ENCODE results near the gene SDCBP2. TPM values are rescaled to one million over a fixed set of nuclear protein-coding genes. Genes with fewer than 3 reads are reported as not detected.

The SDCBP2 gene
- total RNA-seq, 4 donors from 2014 or later: 2.3 to 12.1 (median 6.6) TPM

DNA sequence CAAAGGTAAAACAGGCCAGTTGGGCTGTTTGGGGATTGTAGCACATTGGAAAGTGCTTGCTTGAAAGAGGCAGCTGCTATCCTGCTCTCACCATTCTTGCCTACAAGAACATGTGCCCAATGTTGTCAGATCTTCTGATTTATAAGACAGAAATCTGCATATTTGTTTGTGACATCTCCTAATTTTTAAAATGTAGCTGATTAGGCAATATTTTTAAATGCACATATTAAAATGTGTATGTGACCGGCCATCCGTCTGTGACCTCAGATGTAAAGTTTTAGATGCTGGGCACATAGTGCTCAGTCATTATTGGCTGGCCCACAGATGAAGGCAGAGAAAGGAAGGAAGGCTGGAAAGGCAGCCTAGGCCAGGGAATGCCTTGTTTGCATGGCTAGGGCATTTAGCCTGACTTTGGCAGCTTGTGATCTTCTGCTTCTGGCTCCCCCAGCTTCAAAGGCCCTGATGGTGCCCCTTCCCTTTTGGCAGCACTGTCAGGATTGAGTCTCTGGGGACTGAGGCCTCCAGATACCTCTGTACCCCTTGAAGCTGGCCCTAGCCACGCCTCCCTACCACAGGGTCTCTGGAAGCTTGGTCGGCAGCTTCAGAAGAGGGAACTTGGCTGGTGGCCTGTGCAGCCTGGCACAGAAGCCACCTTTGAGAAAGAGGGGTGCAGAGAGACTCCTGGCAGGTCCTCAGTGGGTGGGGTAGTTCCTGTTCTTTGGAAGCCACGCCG lies 56.4 kb downstream of the SDCBP2 start:
- TF ChIP-seq, protein P1, sequence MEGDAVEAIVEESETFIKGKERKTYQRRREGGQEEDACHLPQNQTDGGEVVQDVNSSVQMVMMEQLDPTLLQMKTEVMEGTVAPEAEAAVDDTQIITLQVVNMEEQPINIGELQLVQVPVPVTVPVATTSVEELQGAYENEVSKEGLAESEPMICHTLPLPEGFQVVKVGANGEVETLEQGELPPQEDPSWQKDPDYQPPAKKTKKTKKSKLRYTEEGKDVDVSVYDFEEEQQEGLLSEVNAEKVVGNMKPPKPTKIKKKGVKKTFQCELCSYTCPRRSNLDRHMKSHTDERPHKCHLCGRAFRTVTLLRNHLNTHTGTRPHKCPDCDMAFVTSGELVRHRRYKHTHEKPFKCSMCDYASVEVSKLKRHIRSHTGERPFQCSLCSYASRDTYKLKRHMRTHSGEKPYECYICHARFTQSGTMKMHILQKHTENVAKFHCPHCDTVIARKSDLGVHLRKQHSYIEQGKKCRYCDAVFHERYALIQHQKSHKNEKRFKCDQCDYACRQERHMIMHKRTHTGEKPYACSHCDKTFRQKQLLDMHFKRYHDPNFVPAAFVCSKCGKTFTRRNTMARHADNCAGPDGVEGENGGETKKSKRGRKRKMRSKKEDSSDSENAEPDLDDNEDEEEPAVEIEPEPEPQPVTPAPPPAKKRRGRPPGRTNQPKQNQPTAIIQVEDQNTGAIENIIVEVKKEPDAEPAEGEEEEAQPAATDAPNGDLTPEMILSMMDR (IDR thresholded peaks at IDR 0.05; ENCODE audit: low read depth): no peak

DNA sequence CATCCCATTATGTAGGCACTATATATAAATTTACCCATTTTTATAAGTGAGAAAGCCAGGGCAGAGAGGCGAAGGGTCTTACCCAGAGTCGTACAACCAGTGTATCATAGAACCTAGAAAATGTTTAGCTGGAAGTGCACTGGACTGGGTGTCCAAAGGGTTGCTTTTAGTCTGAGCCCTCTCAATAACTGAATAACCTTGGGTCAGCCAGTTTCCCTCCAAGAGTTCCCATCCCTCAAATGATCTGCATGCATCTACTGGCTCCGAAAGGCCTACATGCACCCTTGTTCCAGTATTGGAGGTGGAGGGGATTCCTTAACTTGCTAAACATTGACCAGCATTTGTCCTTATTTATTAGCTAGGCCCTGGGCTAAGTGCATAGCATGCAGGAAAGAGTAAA lies 59.1 kb downstream of the SDCBP2 start:
- TF ChIP-seq, protein P1 (IDR thresholded peaks at IDR 0.05; ENCODE audit: low read depth): no peak

DNA sequence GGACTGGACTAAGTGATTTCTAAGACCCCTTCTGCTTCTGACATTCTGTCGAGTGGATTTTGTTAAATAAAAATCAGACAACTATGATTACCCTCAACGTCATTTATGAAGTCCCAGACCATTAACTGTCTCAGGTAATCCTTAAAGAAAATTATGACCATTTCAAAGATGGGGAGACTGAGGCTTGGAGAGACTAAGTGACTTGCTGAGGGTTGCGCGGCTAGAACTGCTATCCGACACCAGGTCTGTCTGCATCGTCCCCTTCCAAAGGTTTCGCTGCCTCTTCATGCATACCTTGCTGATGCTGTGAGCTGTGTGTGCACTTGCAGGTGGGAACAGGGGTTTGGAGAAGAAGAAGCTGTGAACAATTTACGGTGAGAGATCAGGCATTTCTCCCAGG lies 59.7 kb downstream of the SDCBP2 start:
- TF ChIP-seq, protein P1 (IDR thresholded peaks at IDR 0.05; ENCODE audit: low read depth): no peak

DNA sequence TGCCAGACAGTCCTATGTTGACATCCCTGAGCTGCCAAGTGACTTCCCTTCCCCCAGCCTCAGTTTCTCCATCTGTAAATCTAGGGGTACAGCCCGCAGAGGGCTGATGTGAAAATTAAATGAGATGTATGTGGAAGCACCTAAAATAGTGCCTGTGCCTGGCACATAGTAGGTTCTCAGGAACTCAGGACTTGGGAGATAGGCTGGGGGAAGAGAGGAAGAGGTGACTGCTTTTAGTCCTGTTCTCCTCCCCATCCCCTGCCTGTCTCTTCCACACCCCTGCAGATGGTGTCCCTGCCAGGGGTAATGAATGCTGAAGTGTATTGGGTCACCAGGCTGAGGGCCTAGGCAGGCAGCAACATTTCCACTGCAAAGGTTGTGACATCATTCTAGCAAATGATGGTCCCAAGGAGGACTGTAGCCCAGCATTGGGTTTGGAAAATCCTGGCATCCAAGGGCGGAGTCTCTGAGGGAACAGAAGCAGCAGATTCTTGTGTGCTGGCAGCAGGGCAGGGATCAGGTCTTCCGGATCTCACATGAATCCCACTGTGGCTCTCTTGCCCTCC lies 61.0 kb downstream of the SDCBP2 start:
- TF ChIP-seq, protein P1 (IDR thresholded peaks at IDR 0.05; ENCODE audit: low read depth): no peak

DNA sequence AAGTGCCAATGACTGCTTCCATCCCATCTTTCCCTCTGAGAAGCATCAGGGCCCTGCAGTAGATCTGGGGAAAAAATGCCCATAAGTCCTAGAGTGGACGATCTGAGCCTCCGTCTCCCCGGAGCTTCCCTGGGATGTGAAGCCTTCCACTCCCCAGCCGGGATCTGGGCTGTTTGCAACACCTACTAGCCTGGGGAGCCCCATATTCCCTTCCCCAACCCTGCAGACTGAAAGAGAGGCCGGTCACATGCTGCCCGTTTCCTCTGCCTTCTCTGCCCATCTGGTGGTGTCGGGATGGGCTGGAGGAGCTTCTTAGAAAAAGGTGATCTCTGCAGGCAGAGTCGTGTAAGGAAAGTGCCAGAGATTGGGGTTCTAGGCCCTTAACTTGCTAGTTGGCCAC lies 61.8 kb downstream of the SDCBP2 start:
- TF ChIP-seq, protein P1 (IDR thresholded peaks at IDR 0.05; ENCODE audit: low read depth): no peak

DNA sequence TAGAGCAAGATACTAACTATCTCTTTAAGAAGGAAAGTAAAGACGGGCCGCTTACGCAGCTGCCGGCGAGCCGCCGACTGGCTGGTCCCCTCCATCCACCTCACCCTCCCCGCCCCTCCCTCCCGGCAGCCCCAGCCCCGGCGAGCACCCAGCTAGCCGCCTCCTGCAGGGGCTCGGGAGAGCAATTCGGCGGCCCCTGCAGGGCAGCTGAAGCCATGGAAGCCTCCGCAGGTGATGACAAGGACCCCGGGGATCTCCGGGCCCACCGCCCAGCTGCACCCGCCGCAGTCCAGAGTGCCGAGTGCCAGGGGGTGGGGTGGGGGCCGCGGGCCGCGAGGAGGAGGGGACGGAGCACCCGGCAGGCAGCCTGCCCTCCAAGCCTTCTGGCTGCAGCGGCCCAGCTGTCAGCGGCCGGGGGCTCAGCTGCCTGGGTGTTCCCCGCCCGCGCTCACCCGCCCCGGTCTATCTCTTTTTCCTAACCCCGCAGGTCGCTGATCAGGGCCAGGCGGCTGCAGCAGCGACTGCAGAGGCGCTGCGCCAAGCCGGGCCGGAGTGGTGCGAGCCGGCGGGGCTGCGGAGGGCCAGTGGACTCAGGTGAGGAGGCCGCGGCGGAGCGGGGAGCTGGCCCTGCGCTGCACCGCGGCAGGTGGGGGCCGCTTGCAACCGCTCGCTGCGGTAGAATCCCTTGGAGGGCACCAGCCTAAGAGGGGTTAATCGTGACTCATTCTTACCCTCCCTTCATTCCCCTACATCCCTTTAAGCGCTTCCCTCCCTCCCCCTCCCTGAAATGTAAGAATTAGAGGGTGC lies 62.6 kb downstream of the SDCBP2 start, which contains the start of gene SNPH:
Gene SNPH, plus strand, starts transcription at position 128 of the 807 bp plus-strand sequence. CDS start 29,946 bp downstream, outside the sequence.
- TF ChIP-seq, protein P1 (IDR thresholded peaks at IDR 0.05; ENCODE audit: low read depth): no peak

DNA sequence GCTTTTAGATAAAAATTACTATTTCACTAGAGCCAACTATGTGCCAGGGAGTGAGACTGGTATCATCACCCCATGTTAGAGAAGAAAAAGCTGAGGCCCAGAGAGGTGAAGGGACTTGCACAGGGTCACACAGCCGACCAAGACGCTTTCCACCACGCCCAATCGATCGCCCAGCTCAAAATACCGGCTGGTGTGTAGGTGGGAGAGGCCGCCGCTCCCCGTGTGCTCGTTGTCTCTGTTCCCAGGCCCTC lies 63.1 kb downstream of the SDCBP2 start:
- TF ChIP-seq, protein P1 (IDR thresholded peaks at IDR 0.05; ENCODE audit: low read depth): no peak

All from subcutaneous adipose tissue (tissue), 4 donors.